Left lung (tissue), 10 donors: ENCODE measurements around the gene CDH10. TPM values are rescaled to one million over a fixed set of nuclear protein-coding genes. Genes with fewer than 3 reads are reported as not detected.

Experiments used
- ATAC-seq: fragments of 200-7000 bp; cut with Tn5 transposase; one replicate; pipeline ENCODE4 v1.9.1; 2020; ENCODE audit warnings: moderate library complexity
- DNase-seq, 4 donors: peaks; one replicate each; pipeline ENCODE4 v3.0.0-alpha.2; 2013 to 2020
- H3K27ac ChIP-seq, 2 donors: fragments of 200-600 bp; sonication (generic) in 1 of 2; one replicate each; pipeline versions ENCODE4 v1.5.0 to v1.8.0; 2020 to 2021
- H3K27me3 ChIP-seq, 2 donors: fragments of 200-600 bp; sonication (generic) in 1 of 2; one replicate each; pipeline versions ENCODE4 v1.5.0 to v1.8.0; 2020 to 2021
- H3K36me3 ChIP-seq, 2 donors: fragments of 200-600 bp; sonication (generic) in 1 of 2; one replicate each; pipeline versions ENCODE4 v1.5.0 to v1.8.0; 2020 to 2021
- H3K4me1 ChIP-seq, 2 donors: fragments of 200-600 bp; one replicate each; pipeline ENCODE4 v1.8.0; 2021
- H3K4me3 ChIP-seq, 2 donors: fragments of 200-600 bp; sonication (generic) in 1 of 2; one replicate each; pipeline versions ENCODE4 v1.5.0 to v1.8.0; 2020 to 2021; ENCODE audit warnings: mild to moderate bottlenecking in 1 of 2
- H3K9me3 ChIP-seq, 2 donors: fragments of 200-600 bp; sonication (generic) in 1 of 2; one replicate each; pipeline versions ENCODE4 v1.5.0 to v1.8.0; 2020 to 2021
- intact Hi-C, 2 donors: fragments of 100-400 bp; cut with DNase I; formaldehyde crosslinking; loops; one replicate each; pipeline versions ENCODE4 v1.11.2 to v1.14.2; 2022
- polyA plus RNA-seq, 6 donors: library from polyadenylated mRNA; unstranded; fragments of 120-200 nt; gene quantifications; one replicate each; pipeline ENCODE4 v1.2.1, GENCODE V29; 2013; ENCODE audit not compliant: insufficient read length in 6 of 6
- total RNA-seq, 2 donors: library from RNA; stranded (reverse); fragmentation: NEBNext Ultra II Directional; extraction: Animal tissue kit (Norgen Biotek cat#: 25700); gene quantifications; one replicate each; pipeline ENCODE4 v1.2.1, GENCODE V29; 2021
- TF ChIP-seq, protein P1 (sequence below), 2 donors: fragments of 200-600 bp; sonication (generic) in 1 of 2; IDR thresholded peaks; one replicate each; pipeline versions ENCODE4 v1.5.0 to v1.8.0; 2021; ENCODE audit warnings: antibody characterized with exemption in 2 of 2
- donor health status: DM: no; HTN: yes; CAD: no.
- donor health status: DM: no; HTN: no; CAD: no.

The CDH10 gene
- total and polyA plus RNA-seq, 8 donors: 0.21 to 3.9 (median 1.5) TPM

GRCh38 chr5:24496268-24496667, 148.5 kb downstream of the CDH10 start:
- H3K27ac ChIP-seq: no peak overlapping the region
- DNase-seq: no peak
- no peaks in the 10 kb centered on the region for H3K4me1 ChIP-seq
- intact Hi-C loops: no loop called here
- H3K4me3 ChIP-seq: no peak overlapping the region
- ATAC-seq: no peak
- no peaks in the 10 kb centered on the region for H3K9me3 ChIP-seq
- H3K36me3 ChIP-seq: no peaks in the 10 kb centered on the region
- TF ChIP-seq, protein P1, sequence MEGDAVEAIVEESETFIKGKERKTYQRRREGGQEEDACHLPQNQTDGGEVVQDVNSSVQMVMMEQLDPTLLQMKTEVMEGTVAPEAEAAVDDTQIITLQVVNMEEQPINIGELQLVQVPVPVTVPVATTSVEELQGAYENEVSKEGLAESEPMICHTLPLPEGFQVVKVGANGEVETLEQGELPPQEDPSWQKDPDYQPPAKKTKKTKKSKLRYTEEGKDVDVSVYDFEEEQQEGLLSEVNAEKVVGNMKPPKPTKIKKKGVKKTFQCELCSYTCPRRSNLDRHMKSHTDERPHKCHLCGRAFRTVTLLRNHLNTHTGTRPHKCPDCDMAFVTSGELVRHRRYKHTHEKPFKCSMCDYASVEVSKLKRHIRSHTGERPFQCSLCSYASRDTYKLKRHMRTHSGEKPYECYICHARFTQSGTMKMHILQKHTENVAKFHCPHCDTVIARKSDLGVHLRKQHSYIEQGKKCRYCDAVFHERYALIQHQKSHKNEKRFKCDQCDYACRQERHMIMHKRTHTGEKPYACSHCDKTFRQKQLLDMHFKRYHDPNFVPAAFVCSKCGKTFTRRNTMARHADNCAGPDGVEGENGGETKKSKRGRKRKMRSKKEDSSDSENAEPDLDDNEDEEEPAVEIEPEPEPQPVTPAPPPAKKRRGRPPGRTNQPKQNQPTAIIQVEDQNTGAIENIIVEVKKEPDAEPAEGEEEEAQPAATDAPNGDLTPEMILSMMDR (IDR thresholded peaks at IDR 0.05): no peak
- no peaks in the 10 kb centered on the region for H3K27me3 ChIP-seq

GRCh38 chr5:24492229-24492628, 152.5 kb downstream of the CDH10 start:
- DNase-seq: no peak
- H3K4me3 ChIP-seq: no peak overlapping the region
- ATAC-seq: no peak
- TF ChIP-seq, protein P1 (IDR thresholded peaks at IDR 0.05): no peak
- no peaks in the 10 kb centered on the region for H3K4me1 ChIP-seq
- intact Hi-C loops: no loop called here
- no peaks in the 10 kb centered on the region for H3K27me3 ChIP-seq
- no peak overlapping the region for H3K27ac ChIP-seq
- no peaks in the 10 kb centered on the region for H3K9me3 ChIP-seq
- H3K36me3 ChIP-seq: no peaks in the 10 kb centered on the region

DNA sequence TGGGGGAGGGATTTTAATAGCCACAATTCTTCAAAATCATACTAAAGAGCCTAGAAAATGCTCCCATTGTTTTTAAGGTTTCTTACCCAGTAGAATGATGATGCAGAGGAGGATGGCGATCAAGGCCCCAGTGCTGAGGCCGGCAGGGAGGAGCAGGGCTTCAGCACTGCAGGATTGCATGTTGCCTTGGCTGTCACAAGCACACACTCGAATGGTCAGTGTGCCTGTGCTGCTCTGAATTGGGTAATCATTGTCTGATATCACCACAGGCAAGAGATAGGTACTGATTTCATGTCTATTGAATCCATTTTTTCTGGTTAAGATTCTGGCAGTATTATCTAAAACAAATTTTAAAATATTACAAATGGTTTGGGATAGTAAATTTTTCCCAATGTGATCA, 153.3 kb downstream of the CDH10 start:
- Histone ChIP-seq H3K9me3 (no peaks in the 10 kb centered on the region), H3K4me1 (no peaks in the 10 kb centered on the region), H3K36me3 (no peaks in the 10 kb centered on the region), H3K27ac (no peak overlapping the region), H3K4me3 (no peak overlapping the region), H3K27me3 (no peaks in the 10 kb centered on the region)
- no peak for ATAC-seq
- TF ChIP-seq, protein P1 (IDR thresholded peaks at IDR 0.05): no peak
- intact Hi-C loops: no loop called here
- no peak for DNase-seq

DNA sequence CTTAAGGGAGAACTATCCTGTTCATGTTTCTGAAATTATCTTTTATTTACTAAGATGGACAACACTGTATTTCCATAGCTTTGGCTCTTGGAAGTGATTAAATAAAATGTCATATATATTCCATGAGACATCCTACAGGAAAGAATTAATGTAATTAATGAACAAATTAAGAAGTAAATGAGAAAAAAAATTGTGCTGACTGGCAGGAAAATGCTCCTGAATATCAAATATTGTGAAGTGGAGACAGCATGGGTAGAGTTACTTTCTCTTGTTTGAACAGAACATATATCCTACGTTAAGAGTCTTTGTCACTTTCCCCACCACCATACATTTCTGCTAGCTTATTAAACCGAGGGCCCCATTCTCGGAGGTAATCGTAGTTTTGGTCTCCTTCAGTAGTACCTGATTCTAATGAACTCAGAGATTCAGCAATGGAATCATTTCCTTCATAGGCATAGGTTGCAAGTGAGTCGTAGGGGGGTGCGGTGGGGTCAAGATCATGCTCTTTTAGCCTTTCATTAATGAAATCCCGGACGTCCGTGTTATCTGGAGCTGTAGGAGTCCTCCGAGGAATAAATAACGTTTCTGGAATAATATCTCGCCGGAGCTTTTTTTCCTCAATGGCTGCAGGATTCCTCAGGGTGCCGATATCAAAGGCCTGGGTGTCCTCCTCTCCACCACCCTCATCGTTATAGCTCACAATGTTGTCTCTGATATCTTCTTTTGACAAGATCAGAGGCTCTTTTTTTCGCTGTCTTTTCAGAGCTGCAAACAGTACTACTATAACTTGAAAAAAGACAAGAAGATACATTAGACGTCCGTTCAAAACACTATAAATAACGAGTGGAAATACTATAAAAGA, 157.2 kb downstream of the CDH10 start:
- TF ChIP-seq, protein P1 (IDR thresholded peaks at IDR 0.05): no peak
- ATAC-seq (no peak), DNase-seq (no peak)
- no peaks in the 10 kb centered on the region for H3K27me3 ChIP-seq
- H3K36me3 ChIP-seq: no peaks in the 10 kb centered on the region
- no peaks in the 10 kb centered on the region for H3K9me3 ChIP-seq
- intact Hi-C loops: no loop called here
- no peak overlapping the region for H3K27ac ChIP-seq
- no peaks in the 10 kb centered on the region for H3K4me1 ChIP-seq
- no peak overlapping the region for H3K4me3 ChIP-seq

DNA sequence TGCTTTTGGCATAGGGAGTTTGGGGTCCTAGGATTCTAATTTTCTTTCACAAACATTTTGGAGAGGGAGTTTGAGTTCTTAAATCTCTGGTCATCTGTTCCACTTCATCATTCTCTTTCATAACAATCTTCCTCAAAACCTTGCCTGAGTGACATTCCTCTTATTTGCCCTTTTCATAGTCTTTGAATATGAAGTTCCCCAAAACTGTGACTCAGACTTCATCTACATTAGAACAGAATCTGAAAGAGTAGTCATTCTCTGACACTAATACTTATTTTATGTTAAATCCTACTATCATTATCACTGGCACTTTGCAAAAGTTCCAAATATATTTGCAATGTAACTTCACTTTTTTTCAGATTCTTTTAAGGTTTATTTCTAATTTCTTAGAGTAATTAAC, 163.8 kb downstream of the CDH10 start:
- Histone ChIP-seq H3K4me3 (no peak overlapping the region), H3K4me1 (no peaks in the 10 kb centered on the region), H3K27me3 (no peaks in the 10 kb centered on the region), H3K27ac (no peak overlapping the region), H3K9me3 (peaks cover 0 to 3% of the 10 kb centered on the region in 2 donors), H3K36me3 (no peaks in the 10 kb centered on the region)
- ATAC-seq: no peak
- no peak for DNase-seq
- intact Hi-C loops: no loop called here
- TF ChIP-seq, protein P1 (IDR thresholded peaks at IDR 0.05): no peak
